ENCODE measurements around the gene LATS1. TPM values are rescaled to one million over a fixed set of nuclear protein-coding genes. Genes with fewer than 3 reads are reported as not detected.
"Not testable (repeated sequence)": the region's sequence is repeated elsewhere in the genome, so short reads cannot be mapped to it uniquely, and the experiment has no call there.

Gene LATS1
- total RNA-seq, 2 experiments from 2014 or later: 37.7 to 38.5 TPM

DNA sequence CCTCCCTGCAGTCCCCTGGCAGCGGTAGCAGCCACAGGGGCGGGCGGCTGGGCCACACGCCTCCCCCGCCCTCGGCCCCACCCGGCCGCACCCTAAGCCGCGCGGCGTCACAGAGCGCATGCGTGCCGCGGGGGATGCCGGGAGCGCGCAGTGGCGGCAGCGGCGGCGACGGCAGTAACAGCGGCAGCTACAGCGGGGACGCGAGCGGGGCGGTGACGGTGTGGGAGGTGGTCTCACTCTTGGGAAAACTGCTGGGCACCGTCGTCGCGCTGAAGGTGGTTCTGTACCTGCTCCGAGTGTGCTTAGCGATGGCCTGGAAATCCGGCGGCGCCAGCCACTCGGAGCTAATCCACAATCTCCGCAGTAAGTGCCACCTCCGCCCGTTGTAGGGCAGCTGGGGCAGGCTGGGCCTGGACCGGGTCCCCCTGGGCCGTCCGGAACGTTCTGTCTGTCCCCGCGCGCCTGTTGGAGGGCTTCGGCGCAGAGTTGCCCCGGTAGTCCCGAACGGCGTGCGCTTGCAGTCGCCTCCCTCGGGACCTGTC, 31.8 kb upstream of the LATS1 start, which contains the start of gene PCMT1:
TSS of gene PCMT1 (plus strand) at position 148 of the 542 bp plus-strand sequence. CDS start at position 309, 161 bp downstream.
- Mint-ChIP-seq H3K36me3 (peaks cover 6% of the 10 kb centered on the region), H3K27ac (peak within 1 kb of the TSS; percentile 76), H3K9me3 (no peaks in the 10 kb centered on the region), H3K4me3 (peak within 1 kb of the TSS; percentile 88), H3K4me1 (peaks cover 29% of the 10 kb centered on the region), H3K27me3 (no peaks in the 10 kb centered on the region)
- POLR2A ChIA-PET: interaction anchor here (0.6 to 6.9 kb wide), 5 partner anchors 24 to 204 kb away, joined by 3 to 51 read pairs (median 4); partner anchors contain the start of genes GINM1, LATS1 and PPIL4
- DNase-seq: peak; percentile 99
- ATAC-seq (ENCODE audit: low read depth): peak; percentile 86

DNA sequence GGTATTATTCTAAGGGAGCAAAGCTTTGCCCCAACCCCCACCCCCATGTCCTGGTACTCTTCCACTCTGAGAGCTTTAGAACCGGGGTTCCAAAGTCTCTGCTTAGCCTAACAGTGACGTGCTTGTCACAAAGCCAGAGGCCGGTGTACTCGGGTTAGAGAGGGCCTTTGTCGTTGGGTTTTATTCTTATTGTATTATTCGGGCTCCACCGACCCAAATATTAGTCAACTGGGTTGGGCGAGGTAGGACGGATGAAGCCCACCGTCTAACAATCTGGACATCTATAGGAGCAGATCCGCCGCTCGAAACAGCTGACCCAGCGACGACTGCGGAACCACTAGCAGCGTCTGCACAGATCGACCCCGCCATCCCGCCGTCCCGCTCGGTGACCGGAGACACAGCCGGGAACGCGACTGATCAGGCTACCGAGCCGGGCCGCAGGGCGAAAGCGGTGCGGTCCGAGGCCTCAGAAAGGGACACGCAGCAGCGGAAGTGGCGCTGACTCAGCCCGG, 31.2 kb upstream of the LATS1 start:
- peak; percentile 11 for ATAC-seq (ENCODE audit: low read depth)
- not testable (repeated sequence) for H3K36me3 Mint-ChIP-seq, DNase-seq, H3K27me3 Mint-ChIP-seq, H3K9me3 Mint-ChIP-seq
- H3K4me1 Mint-ChIP-seq: peaks cover 29% of the 10 kb centered on the region
- H3K4me3 Mint-ChIP-seq: peak overlapping the region; percentile 88
- peak overlapping the region; percentile 76 for H3K27ac Mint-ChIP-seq
- POLR2A ChIA-PET: interaction anchor here (0.6 to 6.9 kb wide), 6 partner anchors 25 to 203 kb away, joined by 3 to 51 read pairs (median 4); partner anchors contain the start of genes GINM1, LATS1 and PPIL4

DNA sequence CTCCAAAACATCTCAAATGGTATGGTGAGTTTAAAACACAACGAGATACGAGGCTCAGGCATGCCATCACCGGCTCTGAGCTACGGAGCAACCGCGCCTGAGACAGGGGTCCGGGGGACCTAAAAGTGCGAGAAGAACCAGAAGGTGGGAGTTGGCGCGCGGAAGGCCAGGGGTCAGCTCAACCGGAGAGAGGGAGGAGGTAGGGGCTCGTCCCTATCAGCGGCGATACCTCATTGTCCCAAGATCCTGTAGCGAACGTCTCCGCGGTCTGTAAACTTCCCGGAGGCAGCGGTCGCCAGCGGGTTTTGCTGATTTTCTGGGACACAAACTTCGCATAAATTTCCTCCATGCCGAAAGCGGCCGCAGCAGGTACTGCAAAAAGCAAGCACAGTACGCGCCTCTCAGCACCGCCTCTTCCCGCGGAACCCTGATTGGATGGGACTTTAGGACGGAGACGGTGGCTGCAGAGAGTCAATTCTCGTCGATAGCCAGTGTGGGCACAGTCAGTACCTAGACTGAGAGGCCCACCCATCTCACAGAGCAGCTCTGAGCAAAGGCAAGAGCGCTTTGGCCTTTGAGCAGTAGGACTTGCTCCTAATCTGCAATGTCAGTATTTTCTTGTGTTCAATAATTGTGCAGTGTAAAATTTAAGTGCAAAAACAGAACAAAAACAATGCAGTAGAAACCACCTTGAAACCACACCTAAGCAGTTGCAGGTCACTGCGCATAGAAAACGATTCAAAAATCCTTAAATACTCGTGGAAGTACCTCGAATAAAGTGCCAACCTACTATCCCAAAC, 28.4 kb upstream of the LATS1 start, which contains the start of gene NUP43:
TSS of gene NUP43 (minus strand) at position 383 of the 800 bp plus-strand sequence. CDS start at position 349, 34 bp downstream.
- Mint-ChIP-seq H3K27me3 (no peaks in the 10 kb centered on the region), H3K4me3 (peak within 1 kb of the TSS; percentile 98), H3K36me3 (peaks cover 5% of the 10 kb centered on the region), H3K4me1 (peaks cover 23% of the 10 kb centered on the region), H3K9me3 (no peaks in the 10 kb centered on the region), H3K27ac (peak within 1 kb of the TSS; percentile 91)
- ATAC-seq (ENCODE audit: low read depth) (peak; percentile 67), DNase-seq (peak; percentile 92)
- POLR2A ChIA-PET: interaction anchor here (0.6 to 6.9 kb wide), 2 partner anchors 28 to 238 kb away, joined by 3 to 51 read pairs; partner anchors contain the start of gene LATS1

DNA sequence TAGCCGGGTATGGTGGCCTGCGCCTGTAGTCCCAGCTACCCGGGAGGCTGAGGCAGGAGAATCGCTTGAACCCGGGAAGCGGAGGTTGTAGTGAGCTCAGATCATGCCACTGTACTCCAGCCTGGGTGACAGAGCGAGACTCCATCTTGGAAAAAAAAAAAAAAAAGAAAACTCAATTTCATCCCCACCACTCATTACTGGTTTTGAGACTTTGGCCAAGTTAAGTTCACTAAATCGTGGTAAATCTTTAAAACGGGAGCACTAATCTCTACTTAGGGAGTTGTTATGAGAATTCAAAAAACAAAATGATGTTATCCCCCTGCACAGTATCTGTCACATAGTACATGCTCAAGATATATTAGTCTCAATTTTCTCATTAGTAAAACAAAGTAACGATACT, 27.4 kb upstream of the LATS1 start:
- POLR2A ChIA-PET: interaction anchor here (0.6 to 6.9 kb wide), 3 partner anchors 10 to 27 kb away, joined by 3 to 51 read pairs (median 5); partner anchors contain the start of gene LATS1
- ATAC-seq (ENCODE audit: low read depth): not testable (repeated sequence)

GRCh38 chr6:149734915-149735314, 17.0 kb upstream of the LATS1 start:
- H3K4me3 Mint-ChIP-seq: no peak overlapping the region
- DNase-seq (no peak), ATAC-seq (ENCODE audit: low read depth) (no peak)
- H3K27ac Mint-ChIP-seq: no peak overlapping the region
- POLR2A ChIA-PET: interaction anchor here (0.7 kb wide), 1 partner anchor 11 kb away, joined by 5 read pairs; no protein-coding TSS in a partner anchor
- H3K4me1 Mint-ChIP-seq: peaks cover 1% of the 10 kb centered on the region
- H3K27me3 Mint-ChIP-seq: no peaks in the 10 kb centered on the region
- H3K36me3 Mint-ChIP-seq: peaks cover 21% of the 10 kb centered on the region
- no peaks in the 10 kb centered on the region for H3K9me3 Mint-ChIP-seq

More for the DNA sequence above, 27.4 kb upstream of the LATS1 start:
- Mint-ChIP-seq H3K4me1 (peaks cover 18% of the 10 kb centered on the region), H3K27ac (peak overlapping the region; percentile 91), H3K4me3 (peak overlapping the region; percentile 98), H3K36me3 (peaks cover 11% of the 10 kb centered on the region)
- not testable (repeated sequence) for DNase-seq, H3K9me3 Mint-ChIP-seq, H3K27me3 Mint-ChIP-seq

- ATAC-seq (ENCODE audit: low read depth): no peak
- Mint-ChIP-seq H3K4me1 (peaks cover 8% of the 10 kb centered on the region), H3K27me3 (no peaks in the 10 kb centered on the region), H3K9me3 (no peaks in the 10 kb centered on the region), H3K36me3 (peaks cover 21% of the 10 kb centered on the region), H3K4me3 (no peak overlapping the region), H3K27ac (no peak overlapping the region)
- POLR2A ChIA-PET: no interaction called here
- DNase-seq: no peak
Measured at GRCh38 chr6:149733089-149733720, 15.3 kb upstream of the LATS1 start.

GRCh38 chr6:149729824-149730223, 11.9 kb upstream of the LATS1 start:
- Mint-ChIP-seq H3K9me3 (no peaks in the 10 kb centered on the region), H3K4me3 (no peak overlapping the region), H3K4me1 (peaks cover 13% of the 10 kb centered on the region), H3K27ac (no peak overlapping the region), H3K36me3 (peaks cover 16% of the 10 kb centered on the region), H3K27me3 (no peaks in the 10 kb centered on the region)
- DNase-seq (no peak), ATAC-seq (ENCODE audit: low read depth) (no peak)
- POLR2A ChIA-PET: no interaction called here

DNA sequence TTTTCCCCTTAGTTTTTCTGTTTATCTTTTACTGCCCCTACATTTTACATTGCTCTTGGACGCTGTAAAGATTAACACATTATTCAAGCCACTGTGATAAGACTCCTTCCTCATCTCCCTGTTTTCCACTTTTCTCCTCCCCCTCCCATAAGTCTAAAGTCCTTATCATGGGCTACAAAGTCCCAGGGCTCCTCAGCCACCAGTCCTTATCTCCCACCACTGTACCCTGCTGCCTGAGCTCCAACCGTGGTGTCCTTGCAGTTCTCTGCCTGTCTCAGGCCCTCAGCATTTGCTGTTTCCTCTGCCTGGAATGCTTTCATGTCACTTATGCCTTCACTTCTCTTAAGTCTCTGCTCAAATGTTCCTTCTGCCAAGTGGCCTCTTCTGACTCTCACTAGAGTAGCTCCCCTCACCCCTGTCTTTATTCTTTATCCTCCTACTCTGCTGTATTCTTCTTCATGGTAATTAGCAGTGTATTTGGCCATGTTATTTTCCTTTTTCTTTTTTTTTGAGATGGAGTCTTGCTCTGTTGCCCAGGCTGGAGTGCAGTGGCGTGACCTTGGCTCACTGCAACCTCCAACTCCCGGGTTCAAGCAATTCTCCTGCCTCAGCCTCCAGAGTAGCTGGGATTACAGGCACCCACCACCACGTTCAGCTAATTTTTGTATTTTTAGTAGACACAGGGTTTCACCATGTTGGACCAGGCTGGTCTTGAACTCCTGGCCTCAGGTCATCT, 10.8 kb upstream of the LATS1 start:
- Mint-ChIP-seq H3K27me3 (no peaks in the 10 kb centered on the region), H3K4me3 (peak overlapping the region; percentile 67), H3K36me3 (peaks cover 15% of the 10 kb centered on the region), H3K27ac (peak overlapping the region; percentile 88), H3K9me3 (no peaks in the 10 kb centered on the region), H3K4me1 (peaks cover 15% of the 10 kb centered on the region)
- POLR2A ChIA-PET: interaction anchor here (0.6 to 3.8 kb wide), 2 partner anchors 11 to 1662 kb away, joined by 3 to 14 read pairs; partner anchors contain the start of genes LATS1 and ZBTB2
- no peak for DNase-seq
- no peak for ATAC-seq (ENCODE audit: low read depth)

- Mint-ChIP-seq H3K36me3 (peaks cover 14% of the 10 kb centered on the region), H3K9me3 (no peaks in the 10 kb centered on the region), H3K27ac (peak overlapping the region; percentile 88), H3K4me3 (peak overlapping the region; percentile 67), H3K4me1 (peaks cover 15% of the 10 kb centered on the region), H3K27me3 (no peaks in the 10 kb centered on the region)
- POLR2A ChIA-PET: interaction anchor here (3.8 kb wide), 1 partner anchor 10 kb away, joined by 14 read pairs; the partner anchor contains the start of gene LATS1
- DNase-seq (no peak), ATAC-seq (ENCODE audit: low read depth) (peak; percentile 62)
Measured at GRCh38 chr6:149727793-149728498, 10.0 kb upstream of the LATS1 start.

GRCh38 chr6:149725785-149726184, 7.9 kb upstream of the LATS1 start:
- no peak for DNase-seq
- no peak overlapping the region for H3K4me3 Mint-ChIP-seq
- no peaks in the 10 kb centered on the region for H3K27me3 Mint-ChIP-seq
- peaks cover 11% of the 10 kb centered on the region for H3K36me3 Mint-ChIP-seq
- no peaks in the 10 kb centered on the region for H3K9me3 Mint-ChIP-seq
- H3K4me1 Mint-ChIP-seq: peaks cover 15% of the 10 kb centered on the region
- POLR2A ChIA-PET: interaction anchor here (0.9 to 3.8 kb wide), 2 partner anchors 8 to 39 kb away, joined by 3 to 14 read pairs; partner anchors contain the start of gene LATS1
- H3K27ac Mint-ChIP-seq: no peak overlapping the region
- ATAC-seq (ENCODE audit: low read depth): no peak

DNA sequence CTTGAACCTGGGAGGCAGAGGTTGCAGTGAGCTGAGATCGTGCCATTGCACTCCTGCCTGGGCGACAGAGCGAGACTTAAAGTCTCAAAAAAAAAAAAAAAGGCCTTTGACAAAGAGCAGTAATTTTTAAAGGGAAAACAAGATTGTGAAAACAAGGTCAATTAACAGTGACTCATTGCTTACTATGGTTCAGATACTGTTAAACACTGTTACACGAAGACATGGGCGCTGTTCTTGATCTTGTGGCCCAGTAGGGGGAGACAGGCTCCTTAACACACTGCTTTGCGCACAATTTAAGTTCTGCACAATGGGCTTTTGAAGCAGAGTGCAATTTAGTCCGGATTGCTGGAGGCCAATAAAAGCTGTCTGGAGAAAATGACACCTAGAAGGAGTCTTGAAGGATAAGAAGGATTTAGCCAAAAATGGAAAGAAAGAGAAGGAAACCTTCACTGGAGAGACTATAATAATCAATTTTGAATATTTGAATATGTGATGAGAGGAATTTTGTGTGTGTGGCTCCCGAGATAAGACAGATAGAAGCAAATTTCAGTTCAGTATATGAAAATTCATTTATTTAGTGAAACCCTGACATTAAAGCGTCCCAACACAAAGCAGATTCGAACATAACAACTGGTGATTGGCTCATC, 6.0 kb upstream of the LATS1 start:
- H3K9me3 Mint-ChIP-seq: no peaks in the 10 kb centered on the region
- POLR2A ChIA-PET: no interaction called here
- H3K36me3 Mint-ChIP-seq: peaks cover 6% of the 10 kb centered on the region
- H3K4me3 Mint-ChIP-seq: no peak overlapping the region
- DNase-seq (no peak), ATAC-seq (ENCODE audit: low read depth) (peak; percentile 84)
- no peaks in the 10 kb centered on the region for H3K27me3 Mint-ChIP-seq
- H3K27ac Mint-ChIP-seq: peak overlapping the region; percentile 72
- peaks cover 21% of the 10 kb centered on the region for H3K4me1 Mint-ChIP-seq
